ENCODE results near the gene ZBTB17. TPM values are rescaled to one million over a fixed set of nuclear protein-coding genes. Genes with fewer than 3 reads are reported as not detected.
"Not testable (repeated sequence)": the region's sequence is repeated elsewhere in the genome, so short reads cannot be mapped to it uniquely, and the experiment has no call there.

The ZBTB17 gene
- total RNA-seq, 1 donor from 2014 or later, result 38.5 TPM

GRCh38 chr1:15895233-15895632 lies 80.7 kb downstream of the ZBTB17 start:
- TF ChIP-seq POLR2AphosphoS5 (IDR thresholded peaks at IDR 0.05; ENCODE audit: insufficient read depth in 1 of 2, low read depth in 1 of 2), result no peak
- TF ChIP-seq CTCF (IDR thresholded peaks at IDR 0.05), result no peak
- no peak for TF ChIP-seq POLR2A (IDR thresholded peaks at IDR 0.05)
- DNase-seq (ENCODE audit: extremely low spot score in 2 of 2), result no peak
- Histone ChIP-seq H3K27me3 (no peaks in the 10 kb centered on the region), H3K36me3 (no peaks in the 10 kb centered on the region), H3K27ac (peak overlapping the region; percentile 42), H3K4me1 (peaks cover 40% of the 10 kb centered on the region), H3K4me3 (no peak overlapping the region), H3K9me3 (no peaks in the 10 kb centered on the region)
- intact Hi-C loops (cut with DNase I), result no loop called here

GRCh38 chr1:15892857-15893599 lies 82.9 kb downstream of the ZBTB17 start:
- TF ChIP-seq POLR2AphosphoS5 (IDR thresholded peaks at IDR 0.05; ENCODE audit: insufficient read depth in 1 of 2, low read depth in 1 of 2), result peak in 1 of 2 donors; percentile 17
- Histone ChIP-seq H3K27ac (peak overlapping the region; percentile 44), H3K4me1 (peaks cover 47% of the 10 kb centered on the region)
- DNase-seq (ENCODE audit: extremely low spot score in 2 of 2); H3K4me3 ChIP-seq; H3K9me3 ChIP-seq; H3K27me3 ChIP-seq; intact Hi-C loops (cut with DNase I); H3K36me3 ChIP-seq: not testable (repeated sequence)

Small RNA genes lying within 50 kb of the gene (small RNA-seq; reads per million reads assigned to genes)
- gene AL034555.1 (not detected), gene AL355994.1 (not detected), gene AL355994.5 (not detected)

Other genes starting within 250 kb of the ZBTB17 start
- gene SLC25A34, start 239.8 kb downstream of the ZBTB17 start, total RNA-seq, result 3.2 TPM
- gene TMEM82, start 233.6 kb downstream of the ZBTB17 start, total RNA-seq, result not detected
- 45.2 TPM for gene FBLIM1, start 217.3 kb downstream of the ZBTB17 start, total RNA-seq
- 1.5 TPM for gene UQCRHL, start 168.5 kb downstream of the ZBTB17 start, total RNA-seq
- gene SPEN, start 128.4 kb downstream of the ZBTB17 start, total RNA-seq, result 55.2 TPM
- gene SRARP, start 28.1 kb upstream of the ZBTB17 start, total RNA-seq, result not detected
- 19.4 TPM for gene HSPB7, start 41.9 kb upstream of the ZBTB17 start, total RNA-seq
- gene CLCNKA, start 45.9 kb upstream of the ZBTB17 start, total RNA-seq, result 0.25 TPM
- gene CLCNKB, start 67.7 kb upstream of the ZBTB17 start, total RNA-seq, result not detected
- 0.98 TPM for gene FAM131C, start 97.5 kb upstream of the ZBTB17 start, total RNA-seq
- gene EPHA2, start 180.0 kb upstream of the ZBTB17 start, total RNA-seq, result 264 TPM
- 19.4 TPM for gene ARHGEF19, start 236.6 kb upstream of the ZBTB17 start, total RNA-seq